ENCODE results near the gene FBLN1. TPM values are rescaled to one million over a fixed set of nuclear protein-coding genes. Genes with fewer than 3 reads are reported as not detected.
"Not testable (repeated sequence)": the region's sequence is repeated elsewhere in the genome, so short reads cannot be mapped to it uniquely, and the experiment has no call there.

Gene FBLN1
- total and polyA plus RNA-seq, 2 donors (not counting 1 experiment from before 2014, with no cell fraction given), result not detected

- H3K27me3 Mint-ChIP-seq, result peaks cover 42% of the 10 kb centered on the region
- not testable (repeated sequence) for H3K4me1 Mint-ChIP-seq
Observed at GRCh38 chr22:45495616-45496015, 7.1 kb upstream of the FBLN1 start.

GRCh38 chr22:45496451-45496941 lies 6.2 kb upstream of the FBLN1 start:
- ChIA-PET POLR2A (no interaction called here), CTCF (no interaction called here)
- peaks cover 0 to 6% (median 0%) of the 10 kb centered on the region in 4 experiments for H3K27me3 ChIP-seq (replicated peaks in 1 of 4; ENCODE audit: control extremely low read depth in 1 of 4, control insufficient read depth in 3 of 4, insufficient read depth in 4 of 4, low read length in 3 of 4)
- H3K9ac ChIP-seq (ENCODE audit: low read length), result no peak overlapping the region
- TF ChIP-seq EZH2 (IDR thresholded peaks at IDR 0.05; ENCODE audit: borderline replicate concordance, insufficient read depth, low read depth, low read length, poor library complexity, severe bottlenecking), result no peak
- TF ChIP-seq CTCF (IDR thresholded peaks at IDR 0.05), result no peak
- H3K36me3 ChIP-seq (replicated peaks in 1 of 2; ENCODE audit: control extremely low read depth in 1 of 2, control insufficient read depth in 1 of 2, extremely low read depth in 1 of 2, insufficient read depth in 2 of 2, low read length in 1 of 2), result no peaks in the 10 kb centered on the region
- no peaks in the 10 kb centered on the region for H4K20me1 ChIP-seq (ENCODE audit: control insufficient read depth, insufficient read depth, low read length, poor library complexity, severe bottlenecking)
- H3K4me3 ChIP-seq (ENCODE audit: control extremely low read depth in 1 of 5, extremely low read depth in 1 of 5, insufficient read depth in 1 of 5, low read depth in 2 of 5, low read length in 4 of 5), result no peak overlapping the region
- no peaks in the 10 kb centered on the region for H3K9me3 ChIP-seq (ENCODE audit: control extremely low read depth in 1 of 3, control insufficient read depth in 2 of 3, insufficient read depth in 1 of 3, low read length in 2 of 3)
- no peaks in the 10 kb centered on the region for H3K4me1 Mint-ChIP-seq
- no peak for ATAC-seq (ENCODE audit: low read depth)
- WGBS (ENCODE audit: insufficient coverage), result 74% methylated on average over 5 of the region's 7 CpGs
- DNase-seq, result no peak
- H3K9me3 Mint-ChIP-seq (ENCODE audit: insufficient read depth), result no peaks in the 10 kb centered on the region
- H3K4me2 ChIP-seq (replicated peaks; ENCODE audit: low read depth, low read length, poor library complexity, severe bottlenecking), result no peak overlapping the region
- no peak overlapping the region for H3K27ac Mint-ChIP-seq
- peaks cover 48% of the 10 kb centered on the region for H3K27me3 Mint-ChIP-seq
- H3K79me2 ChIP-seq (ENCODE audit: control insufficient read depth, insufficient read depth, low read length), result no peaks in the 10 kb centered on the region
- H2AFZ ChIP-seq (ENCODE audit: insufficient read depth, low read depth, low read length, poor library complexity, severe bottlenecking), result no peak overlapping the region
- intact Hi-C loops (cut with micrococcal nuclease), result no loop called here
- H3K27ac ChIP-seq (ENCODE audit: low read length in 2 of 2), result no peak overlapping the region
- H3K4me3 Mint-ChIP-seq, result no peak overlapping the region
- no peaks in the 10 kb centered on the region for H3K4me1 ChIP-seq (ENCODE audit: control insufficient read depth in 2 of 2, insufficient read depth in 2 of 2, low read length in 2 of 2)

More at GRCh38 chr22:45495616-45496015, 7.1 kb upstream of the FBLN1 start:
- H3K4me2 ChIP-seq (replicated peaks; ENCODE audit: low read depth, low read length, poor library complexity, severe bottlenecking); H3K9me3 ChIP-seq (ENCODE audit: control extremely low read depth in 1 of 3, control insufficient read depth in 2 of 3, insufficient read depth in 1 of 3, low read length in 2 of 3); H2AFZ ChIP-seq (ENCODE audit: insufficient read depth, low read depth, low read length, poor library complexity, severe bottlenecking); DNase-seq; intact Hi-C loops (cut with micrococcal nuclease); H3K9ac ChIP-seq (ENCODE audit: low read length); H3K27ac Mint-ChIP-seq; H3K9me3 Mint-ChIP-seq (ENCODE audit: insufficient read depth); ATAC-seq (ENCODE audit: low read depth); H3K27ac ChIP-seq (ENCODE audit: low read length in 2 of 2); H3K4me3 Mint-ChIP-seq; H3K4me1 ChIP-seq (ENCODE audit: control insufficient read depth in 2 of 2, insufficient read depth in 2 of 2, low read length in 2 of 2); H4K20me1 ChIP-seq (ENCODE audit: control insufficient read depth, insufficient read depth, low read length, poor library complexity, severe bottlenecking); H3K4me3 ChIP-seq (ENCODE audit: control extremely low read depth in 1 of 5, extremely low read depth in 1 of 5, insufficient read depth in 1 of 5, low read depth in 2 of 5, low read length in 4 of 5); H3K36me3 ChIP-seq (replicated peaks in 1 of 2; ENCODE audit: control extremely low read depth in 1 of 2, control insufficient read depth in 1 of 2, extremely low read depth in 1 of 2, insufficient read depth in 2 of 2, low read length in 1 of 2); H3K27me3 ChIP-seq (replicated peaks in 1 of 4; ENCODE audit: control extremely low read depth in 1 of 4, control insufficient read depth in 3 of 4, insufficient read depth in 4 of 4, low read length in 3 of 4); POLR2A ChIA-PET; CTCF ChIA-PET; H3K79me2 ChIP-seq (ENCODE audit: control insufficient read depth, insufficient read depth, low read length): not testable (repeated sequence)
- 95% methylated on average over 12 of the region's 13 CpGs for WGBS (ENCODE audit: insufficient coverage)

Data from B cell (primary cell).